Keratinocyte (primary cell): ENCODE data around the gene PPP1R7.

Source experiments
- EZH2 ChIP-seq: IDR thresholded peaks from one replicate; pipeline ENCODE4 v1.6.1; 2012; ENCODE audit warnings: inconsistent platforms, mild to moderate bottlenecking, low read length, moderate library complexity
- TF ChIP-seq, protein P1 (sequence below), 3 experiments: IDR thresholded peaks in 1 of 3; conservative IDR thresholded peaks in 1 of 3; optimal IDR thresholded peaks in 1 of 3; 2 replicates in 2 of 3; 3 replicates in 1 of 3; pipeline versions ENCODE3 to v1.5.1; 2011; ENCODE audit warnings: low read length in 3 of 3, mild to moderate bottlenecking in 3 of 3, moderate library complexity in 2 of 3, control low read depth in 1 of 3, inconsistent platforms in 1 of 3; ENCODE audit not compliant: insufficient read depth in 2 of 3; ENCODE audit errors: extremely low read depth in 1 of 3

DNA sequence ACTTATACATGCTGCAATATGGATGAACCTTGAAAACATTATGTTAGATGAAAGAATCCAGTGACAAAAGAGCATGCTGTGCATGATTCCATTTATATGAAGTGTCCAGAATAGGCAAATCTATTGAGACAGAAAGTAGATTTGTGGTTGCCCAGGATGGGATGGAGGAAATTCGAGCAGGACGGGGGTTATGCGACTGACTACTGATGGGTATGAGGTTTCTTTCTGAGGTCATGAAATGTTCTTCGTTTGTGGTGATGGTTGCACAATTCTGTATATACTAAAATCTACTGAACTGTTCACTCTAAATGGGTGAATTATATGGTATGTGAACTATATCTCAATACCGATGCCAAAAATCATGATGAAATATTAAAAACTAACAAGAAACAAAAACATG, 29.3 kb upstream of the PPP1R7 start:
- TF ChIP-seq, protein P1, sequence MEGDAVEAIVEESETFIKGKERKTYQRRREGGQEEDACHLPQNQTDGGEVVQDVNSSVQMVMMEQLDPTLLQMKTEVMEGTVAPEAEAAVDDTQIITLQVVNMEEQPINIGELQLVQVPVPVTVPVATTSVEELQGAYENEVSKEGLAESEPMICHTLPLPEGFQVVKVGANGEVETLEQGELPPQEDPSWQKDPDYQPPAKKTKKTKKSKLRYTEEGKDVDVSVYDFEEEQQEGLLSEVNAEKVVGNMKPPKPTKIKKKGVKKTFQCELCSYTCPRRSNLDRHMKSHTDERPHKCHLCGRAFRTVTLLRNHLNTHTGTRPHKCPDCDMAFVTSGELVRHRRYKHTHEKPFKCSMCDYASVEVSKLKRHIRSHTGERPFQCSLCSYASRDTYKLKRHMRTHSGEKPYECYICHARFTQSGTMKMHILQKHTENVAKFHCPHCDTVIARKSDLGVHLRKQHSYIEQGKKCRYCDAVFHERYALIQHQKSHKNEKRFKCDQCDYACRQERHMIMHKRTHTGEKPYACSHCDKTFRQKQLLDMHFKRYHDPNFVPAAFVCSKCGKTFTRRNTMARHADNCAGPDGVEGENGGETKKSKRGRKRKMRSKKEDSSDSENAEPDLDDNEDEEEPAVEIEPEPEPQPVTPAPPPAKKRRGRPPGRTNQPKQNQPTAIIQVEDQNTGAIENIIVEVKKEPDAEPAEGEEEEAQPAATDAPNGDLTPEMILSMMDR (optimal IDR thresholded peaks at IDR 0.05 in 1 of 3, IDR thresholded peaks at IDR 0.05 in 1 of 3, conservative IDR thresholded peaks at IDR 0.05 in 1 of 3; ENCODE audit: extremely low read depth in 1 of 3, insufficient read depth in 2 of 3, low read length in 3 of 3) = no peak
- no peak for TF ChIP-seq EZH2
